C4-2B (cell line): ENCODE results near the gene CLIC4.

ENCODE experiments used
- CTCF ChIP-seq: fragments of 450-650 bp; conservative IDR thresholded peaks from 2 replicates; pipeline ENCODE4 v1.5.1; 2017; ENCODE audit warnings: mild to moderate bottlenecking
- ZFX ChIP-seq: fragments of 450-650 bp; IDR thresholded peaks from 2 replicates; pipeline ENCODE4 v1.6.1; 2017

GRCh38 chr1:24762133-24762676 lies 17.0 kb downstream of the CLIC4 start:
- TF ChIP-seq CTCF (no peak), ZFX (no peak)
